Heart right ventricle (tissue), 16 donors: ENCODE measurements around the gene KRTAP2-1. TPM values are rescaled to one million over a fixed set of nuclear protein-coding genes. Genes with fewer than 3 reads are reported as not detected.

Source experiments
- ATAC-seq, 8 donors: fragments of 200-7000 bp; cut with Tn5 transposase; one replicate each; pipeline ENCODE4 v1.9.1; 2020; ENCODE audit warnings: mild to moderate bottlenecking in 8 of 8, moderate library complexity in 8 of 8, moderate number of reproducible peaks in 1 of 8
- DNase-seq, 2 donors: peaks; one replicate each; pipeline ENCODE4 v3.0.0-alpha.2; 2020
- H3K27ac ChIP-seq, 10 donors: fragments of 200-600 bp; sonication (generic) in 2 of 10; one replicate each; pipeline versions ENCODE4 v1.5.0 to v1.8.0; 2020 to 2022; ENCODE audit warnings: mild to moderate bottlenecking in 3 of 10
- H3K27me3 ChIP-seq, 7 donors: fragments of 200-600 bp; one replicate each; pipeline ENCODE4 v1.8.0; 2021 to 2022; ENCODE audit warnings: mild to moderate bottlenecking in 2 of 7
- H3K36me3 ChIP-seq, 9 donors: fragments of 200-600 bp; sonication (generic) in 1 of 9; one replicate each; pipeline versions ENCODE4 v1.5.0 to v1.8.0; 2020 to 2022; ENCODE audit warnings: mild to moderate bottlenecking in 2 of 9
- H3K4me1 ChIP-seq, 9 donors: fragments of 200-600 bp; sonication (generic) in 1 of 9; one replicate each; pipeline versions ENCODE4 v1.5.0 to v1.8.0; 2020 to 2022; ENCODE audit warnings: mild to moderate bottlenecking in 4 of 9
- H3K4me3 ChIP-seq, 10 donors: fragments of 200-600 bp; sonication (generic) in 2 of 10; one replicate each; pipeline versions ENCODE4 v1.5.0 to v1.8.0; 2020 to 2022; ENCODE audit warnings: mild to moderate bottlenecking in 7 of 10, moderate library complexity in 2 of 10
- H3K9me3 ChIP-seq, 11 donors: fragments of 200-600 bp in 10 of 11; sonication (generic) in 2 of 11; one replicate each; pipeline versions ENCODE4 v1.5.0 to v1.8.0; 2013 to 2022; ENCODE audit warnings: mild to moderate bottlenecking in 2 of 11, control low read depth in 1 of 11, moderate library complexity in 1 of 11
- CTCF ChIP-seq, 9 donors: fragments of 200-600 bp; sonication (generic) in 2 of 9; IDR thresholded peaks; one replicate each; pipeline versions ENCODE4 v1.5.0 to v1.8.0; 2021 to 2022; ENCODE audit warnings: antibody characterized with exemption in 9 of 9, mild to moderate bottlenecking in 5 of 9, moderate library complexity in 1 of 9
- WGBS, 2 donors: extraction: QIAGEN DNeasy Blood & Tissue Kit; methylation state at CpG; one replicate each; pipeline ENCODE4 v1.1.7; 2013; ENCODE audit warnings: inconsistent platforms in 1 of 2; 5-methylcytosine and 5-hydroxymethylcytosine counted together
- intact Hi-C, 10 donors: fragments of 100-400 bp; cut with DNase I; formaldehyde crosslinking; loops; one replicate each; pipeline versions ENCODE4 v1.11.1 to v1.14.2; 2022
- polyA plus RNA-seq, 2 donors: library from polyadenylated mRNA; stranded (reverse); fragments of 200-250 nt; gene quantifications; one replicate each; pipeline ENCODE4 v1.2.3, GENCODE V29; 2013
- total RNA-seq, 10 donors: library from RNA; stranded (reverse); fragmentation: NEBNext Ultra II Directional in 3 of 10; extraction: Animal tissue kit (Norgen Biotek cat#: 25700) in 3 of 10; gene quantifications; one replicate each; pipeline versions ENCODE4 v1.2.1 to v1.2.4, GENCODE V29; 2021 to 2023
- donor health status: Arrhythmogenic right ventricular cardiomyopathy.
- donor health status: ischemic (EF 13 %, LVEDD 7.1; RV severe dilation, severe dysfunction).
- donor health status: healthy with polysubstance abuse.
- donor health status: DM: no; HTN: yes; CAD: no.
- donor health status: DM: no; HTN: no; CAD: no.
- donor health status: ischemic (EF 25% LVEDD 6.9; RV normal size, moderate dysfunction).
- donor health status: ischemic (EF 25% LVEDD 5.7; RV mildly dilated, moderate dysfunction).
- donor health status: healthy.
- donor health status: DM: yes; HTN: yes; CAD: no.
- donor health status: Ischemic cardiomyopathy.
- donor health status: ischemic (EF 35%, LVEDD 5.7; RV mildly dilated, moderate dysfunction).
- donor health status: nonischemic (EF 11% LVEDD 7.7; RV severe dilation, severe dysfunction).
- donor health status: DM: yes; HTN: yes; CAD: no.
- donor health status: PGD.
- donor health status: ischemic (EF 29% LVEDD 5.4; RV normal size, mild dysfunction).
- donor health status: nonischemic (EF 23%, LVEDD 6.1; RV moderate dilation, normal function).

The KRTAP2-1 gene
- total and polyA plus RNA-seq, 12 donors = not detected

GRCh38 chr17:41019415-41019814, 27.7 kb downstream of the KRTAP2-1 start:
- Histone ChIP-seq H3K9me3 (peaks cover 0 to 10% (median 0%) of the 10 kb centered on the region in 11 donors), H3K27me3 (peaks cover 0 to 7% (median 0%) of the 10 kb centered on the region in 7 donors), H3K36me3 (no peaks in the 10 kb centered on the region), H3K4me1 (no peaks in the 10 kb centered on the region), H3K4me3 (no peak overlapping the region), H3K27ac (no peak overlapping the region)
- 94 to 95% methylated on average over 3 of the region's 3 CpGs for WGBS, 2 donors
- TF ChIP-seq CTCF (IDR thresholded peaks at IDR 0.05) = no peak
- ATAC-seq = no peak
- intact Hi-C loops = no loop called here
- DNase-seq = no peak

GRCh38 chr17:41018541-41018940, 28.6 kb downstream of the KRTAP2-1 start:
- Histone ChIP-seq H3K27me3 (peaks cover 0 to 7% (median 0%) of the 10 kb centered on the region in 7 donors), H3K4me3 (no peak overlapping the region), H3K4me1 (peaks cover 0 to 2% (median 0%) of the 10 kb centered on the region in 9 donors), H3K27ac (no peak overlapping the region), H3K36me3 (no peaks in the 10 kb centered on the region), H3K9me3 (peaks cover 0 to 10% (median 0%) of the 10 kb centered on the region in 11 donors)
- DNase-seq = no peak
- no peak for TF ChIP-seq CTCF (IDR thresholded peaks at IDR 0.05)
- WGBS, 2 donors = 72 to 73% methylated on average over 3 of the region's 3 CpGs
- no peak for ATAC-seq
- intact Hi-C loops = no loop called here

GRCh38 chr17:41016578-41017215, 30.4 kb downstream of the KRTAP2-1 start:
- no peak for TF ChIP-seq CTCF (IDR thresholded peaks at IDR 0.05)
- peaks cover 0 to 5% (median 0%) of the 10 kb centered on the region in 9 donors for H3K4me1 ChIP-seq
- DNase-seq = no peak
- H3K9me3 ChIP-seq = peaks cover 0 to 8% (median 0%) of the 10 kb centered on the region in 11 donors
- H3K27me3 ChIP-seq = peaks cover 0 to 7% (median 0%) of the 10 kb centered on the region in 7 donors
- no peak overlapping the region for H3K4me3 ChIP-seq
- no peak for ATAC-seq
- intact Hi-C loops = no loop called here
- H3K36me3 ChIP-seq = no peaks in the 10 kb centered on the region
- no peak overlapping the region for H3K27ac ChIP-seq
- 78 to 83% methylated on average over 13 of the region's 13 CpGs for WGBS, 2 donors

GRCh38 chr17:41015454-41015853, 31.7 kb downstream of the KRTAP2-1 start:
- Histone ChIP-seq H3K36me3 (no peaks in the 10 kb centered on the region), H3K27ac (no peak overlapping the region), H3K4me1 (peaks cover 0 to 5% (median 0%) of the 10 kb centered on the region in 9 donors), H3K27me3 (peaks cover 0 to 7% (median 0%) of the 10 kb centered on the region in 7 donors), H3K9me3 (no peaks in the 10 kb centered on the region), H3K4me3 (no peak overlapping the region)
- ATAC-seq (no peak), DNase-seq (no peak)
- no peak for TF ChIP-seq CTCF (IDR thresholded peaks at IDR 0.05)
- intact Hi-C loops = no loop called here
- 70% methylated on average over 7 of the region's 7 CpGs for WGBS, 2 donors
